Neuronal stem cell (in vitro differentiated cells): Measurements from ENCODE around the gene STING1.

ENCODE experiments used
- DNase-seq: peaks from one replicate; pipeline ENCODE4 v3.0.0-alpha.2; 2013; ENCODE audit warnings: low spot score
- H2AFZ ChIP-seq: one replicate; pipeline ENCODE4 v1.6.1; 2013; ENCODE audit warnings: mild to moderate bottlenecking, low read length, inconsistent platforms
- H2AK5ac ChIP-seq: 2 replicates; pipeline ENCODE4 v1.6.1; 2013; ENCODE audit warnings: low read depth, mild to moderate bottlenecking, inconsistent platforms, low read length, moderate library complexity, mixed read lengths
- H2BK120ac ChIP-seq: 2 replicates; pipeline ENCODE4 v1.6.1; 2013; ENCODE audit warnings: low read depth, mild to moderate bottlenecking, inconsistent platforms, low read length, moderate library complexity, mixed read lengths
- H2BK12ac ChIP-seq: one replicate; pipeline ENCODE4 v1.6.1; 2013; ENCODE audit warnings: low read length, inconsistent platforms
- H2BK15ac ChIP-seq: 2 replicates; pipeline ENCODE4 v1.6.1; 2013; ENCODE audit warnings: mild to moderate bottlenecking, low read length, inconsistent platforms, mixed read lengths
- H2BK5ac ChIP-seq: one replicate; pipeline ENCODE4 v1.6.1; 2013; ENCODE audit warnings: inconsistent platforms, mild to moderate bottlenecking, low read length, moderate library complexity
- H3K14ac ChIP-seq: one replicate; pipeline ENCODE4 v1.6.1; 2013; ENCODE audit warnings: low read length, inconsistent platforms
- H3K18ac ChIP-seq: 2 replicates; pipeline ENCODE4 v1.6.1; 2013; ENCODE audit warnings: low read length, inconsistent platforms
- H3K23ac ChIP-seq: 2 replicates; pipeline ENCODE4 v1.6.1; 2013; ENCODE audit warnings: low read depth, mild to moderate bottlenecking, mixed read lengths, low read length, inconsistent platforms; ENCODE audit not compliant: poor library complexity
- H3K27ac ChIP-seq: replicated peaks from 3 replicates; pipeline ENCODE4 v1.5.1; 2013; ENCODE audit warnings: low read length, inconsistent platforms
- H3K27me3 ChIP-seq, 3 experiments: 2 replicates each; pipeline ENCODE4 v1.6.1; 2013; ENCODE audit warnings: low read length in 3 of 3, mild to moderate bottlenecking in 2 of 3, inconsistent platforms in 1 of 3, low read depth in 1 of 3, mixed read lengths in 1 of 3, moderate library complexity in 1 of 3; ENCODE audit not compliant: control insufficient read depth in 3 of 3, insufficient read depth in 3 of 3
- H3K36me3 ChIP-seq, 2 donors: replicated peaks in 1 of 2; 2 replicates each; pipeline ENCODE4 v1.6.1; 2013; ENCODE audit warnings: low read length in 2 of 2; ENCODE audit not compliant: control insufficient read depth in 2 of 2, insufficient read depth in 2 of 2
- H3K4ac ChIP-seq: 2 replicates; pipeline ENCODE4 v1.6.1; 2013; ENCODE audit warnings: inconsistent platforms, mild to moderate bottlenecking, low read length, moderate library complexity
- H3K4me1 ChIP-seq, 2 donors: 1 replicate in 1 of 2; 2 replicates in 1 of 2; pipeline ENCODE4 v1.6.1; 2013; ENCODE audit warnings: low read length in 2 of 2, low read depth in 1 of 2; ENCODE audit not compliant: control insufficient read depth in 2 of 2, insufficient read depth in 1 of 2
- H3K4me2 ChIP-seq: one replicate; pipeline ENCODE4 v1.6.1; 2013; ENCODE audit warnings: mild to moderate bottlenecking, low read length, inconsistent platforms; ENCODE audit not compliant: insufficient read depth, poor library complexity, severe bottlenecking
- H3K4me3 ChIP-seq, 2 donors: 2 replicates each; pipeline ENCODE4 v1.5.1; 2013; ENCODE audit warnings: low read length in 2 of 2, mild to moderate bottlenecking in 2 of 2, inconsistent platforms in 1 of 2, moderate library complexity in 1 of 2
- H3K79me1 ChIP-seq: one replicate; pipeline ENCODE4 v1.6.1; 2013; ENCODE audit warnings: low read depth, mild to moderate bottlenecking, inconsistent platforms, low read length, moderate library complexity
- H3K9ac ChIP-seq: one replicate; pipeline ENCODE4 v1.6.1; 2013; ENCODE audit warnings: mild to moderate bottlenecking, low read depth, low read length, inconsistent platforms; ENCODE audit not compliant: poor library complexity
- H3K9me3 ChIP-seq, 2 donors: replicated peaks in 1 of 2; 2 replicates each; pipeline versions ENCODE3 to v1.6.1; 2013; ENCODE audit warnings: low read length in 2 of 2, mild to moderate bottlenecking in 2 of 2, inconsistent platforms in 1 of 2, low read depth in 1 of 2, mixed read lengths in 1 of 2, moderate library complexity in 1 of 2; ENCODE audit not compliant: control insufficient read depth in 2 of 2, insufficient read depth in 1 of 2
- H4K8ac ChIP-seq: one replicate; pipeline ENCODE4 v1.6.1; 2013; ENCODE audit warnings: low read depth, mild to moderate bottlenecking, inconsistent platforms, low read length, moderate library complexity
- H4K91ac ChIP-seq: one replicate; pipeline ENCODE4 v1.6.1; 2013; ENCODE audit warnings: low read length, low read depth, mild to moderate bottlenecking, inconsistent platforms; ENCODE audit not compliant: poor library complexity
- WGBS, 2 donors: extraction: QIAGEN DNeasy Blood & Tissue Kit; methylation state at CpG; one replicate each; pipeline ENCODE4 v1.1.7; 2013; ENCODE audit warnings: missing lambda C conversion rate in 2 of 2, mixed read lengths in 1 of 2; ENCODE audit not compliant: insufficient read length in 2 of 2, insufficient replicate concordance in 1 of 2; ENCODE audit errors: extremely low coverage in 2 of 2; 5-methylcytosine and 5-hydroxymethylcytosine counted together

The STING1 gene

GRCh38 chr5:139472386-139473030, 10.1 kb downstream of the STING1 start:
- Histone ChIP-seq H3K79me1 (no peaks in the 10 kb centered on the region), H3K36me3 (no peaks in the 10 kb centered on the region), H3K9ac (no peak overlapping the region), H2BK12ac (peak overlapping the region; percentile 96), H3K4me3 (no peak overlapping the region), H2BK120ac (peak overlapping the region; percentile 95), H3K4me2 (no peak overlapping the region), H2AK5ac (peak overlapping the region; percentile 54), H3K27me3 (peaks cover 0 to 10% (median 0%) of the 10 kb centered on the region in 3 experiments), H3K23ac (peak overlapping the region; percentile 22), H3K27ac (peak overlapping the region; percentile 61), H2BK5ac (no peak overlapping the region), H2BK15ac (peak overlapping the region; percentile 92), H3K4me1 (peaks cover 12 to 25% of the 10 kb centered on the region in 2 donors), H3K9me3 (no peaks in the 10 kb centered on the region), H4K91ac (peak overlapping the region; percentile 31), H3K4ac (no peak overlapping the region), H3K18ac (peak overlapping the region; percentile 84), H2AFZ (peak overlapping the region; percentile 70), H3K14ac (peak overlapping the region; percentile 59), H4K8ac (peak overlapping the region; percentile 44)
- no CpG with 5 or more reads among the region's 15 CpGs for WGBS, 2 donors
- no peak for DNase-seq

GRCh38 chr5:139470821-139471300, 11.7 kb downstream of the STING1 start, which contains the start of gene SMIM33:
Gene SMIM33, plus strand, starts transcription at chr5:139471004. Its CDS starts 118 bp downstream, at chr5:139471122.
- H3K27ac ChIP-seq: no peak within 1 kb of the TSS
- WGBS, 2 donors: no CpG with 5 or more reads among the region's 9 CpGs
- no peak within 1 kb of the TSS for H3K4me2 ChIP-seq
- peaks cover 12 to 25% of the 10 kb centered on the region in 2 donors for H3K4me1 ChIP-seq
- H3K14ac ChIP-seq: no peak within 1 kb of the TSS
- H3K9me3 ChIP-seq: no peaks in the 10 kb centered on the region
- H2BK12ac ChIP-seq: peak within 1 kb of the TSS; percentile 1
- no peaks in the 10 kb centered on the region for H3K79me1 ChIP-seq
- DNase-seq: no peak
- no peak within 1 kb of the TSS for H4K8ac ChIP-seq
- no peak within 1 kb of the TSS for H3K9ac ChIP-seq
- H2AFZ ChIP-seq: no peak within 1 kb of the TSS
- peak within 1 kb of the TSS; percentile 97 for H2BK15ac ChIP-seq
- peaks cover 0 to 10% (median 0%) of the 10 kb centered on the region in 3 experiments for H3K27me3 ChIP-seq
- H3K4ac ChIP-seq: no peak within 1 kb of the TSS
- peak within 1 kb of the TSS; percentile 69 for H2BK120ac ChIP-seq
- no peak within 1 kb of the TSS for H2BK5ac ChIP-seq
- H3K36me3 ChIP-seq: no peaks in the 10 kb centered on the region
- no peak within 1 kb of the TSS for H4K91ac ChIP-seq
- H3K18ac ChIP-seq: peak within 1 kb of the TSS; percentile 73
- H3K4me3 ChIP-seq: peak within 1 kb of the TSS in 1 of 2 donors; percentile 24
- H3K23ac ChIP-seq: no peak within 1 kb of the TSS
- peak within 1 kb of the TSS; percentile 88 for H2AK5ac ChIP-seq

- Histone ChIP-seq H3K23ac (no peak overlapping the region), H3K4ac (no peak overlapping the region), H2BK12ac (no peak overlapping the region), H4K8ac (no peak overlapping the region), H3K27ac (no peak overlapping the region), H4K91ac (no peak overlapping the region), H3K9me3 (no peaks in the 10 kb centered on the region), H2BK120ac (no peak overlapping the region), H3K4me2 (no peak overlapping the region), H3K4me1 (peaks cover 6 to 17% of the 10 kb centered on the region in 2 donors), H3K14ac (no peak overlapping the region), H2BK15ac (peak overlapping the region; percentile 49), H2AFZ (peak overlapping the region; percentile 9), H2AK5ac (no peak overlapping the region), H3K36me3 (no peaks in the 10 kb centered on the region), H3K4me3 (no peak overlapping the region), H3K9ac (no peak overlapping the region), H3K27me3 (peaks cover 0 to 10% (median 0%) of the 10 kb centered on the region in 3 experiments), H3K79me1 (no peaks in the 10 kb centered on the region), H3K18ac (peak overlapping the region; percentile 41), H2BK5ac (no peak overlapping the region)
- no peak for DNase-seq
- no CpG with 5 or more reads among the region's 8 CpGs for WGBS, 2 donors
These were observed 14.1 kb downstream of the STING1 start for GRCh38 chr5:139468421-139468931.

- H3K79me1 ChIP-seq: no peaks in the 10 kb centered on the region
- H3K36me3 ChIP-seq: no peaks in the 10 kb centered on the region
- peak within 1 kb of the TSS; percentile 88 for H2BK15ac ChIP-seq
- no peak within 1 kb of the TSS for H2BK5ac ChIP-seq
- H3K4me1 ChIP-seq: peaks cover 4 to 5% of the 10 kb centered on the region in 2 donors
- H3K23ac ChIP-seq: no peak within 1 kb of the TSS
- H2AFZ ChIP-seq: peak within 1 kb of the TSS; percentile 78
- H3K27me3 ChIP-seq: no peaks in the 10 kb centered on the region
- WGBS, 2 donors: no CpG with 5 or more reads among the region's 10 CpGs
- H3K4me2 ChIP-seq: no peak within 1 kb of the TSS
- H3K4me3 ChIP-seq: no peak within 1 kb of the TSS
- peak within 1 kb of the TSS; percentile 77 for H4K8ac ChIP-seq
- no peak within 1 kb of the TSS for H2BK120ac ChIP-seq
- H2AK5ac ChIP-seq: peak within 1 kb of the TSS; percentile 13
- H3K27ac ChIP-seq: no peak within 1 kb of the TSS
- no peak within 1 kb of the TSS for H3K14ac ChIP-seq
- H3K9ac ChIP-seq: no peak within 1 kb of the TSS
- H3K4ac ChIP-seq: no peak within 1 kb of the TSS
- H3K18ac ChIP-seq: peak within 1 kb of the TSS; percentile 86
- no peak for DNase-seq
- no peaks in the 10 kb centered on the region for H3K9me3 ChIP-seq
- H2BK12ac ChIP-seq: peak within 1 kb of the TSS; percentile 79
- H4K91ac ChIP-seq: no peak within 1 kb of the TSS
These were observed 19.8 kb downstream of the STING1 start, which contains the start of gene ECSCR for GRCh38 chr5:139462586-139463276. Gene ECSCR, minus strand, starts transcription at chr5:139462743. Its CDS starts 73 bp downstream, at chr5:139462670.
